Activated CD8-positive, alpha-beta memory T cell treated with anti-CD3 and anti-CD28 coated beads for 48 hours (primary cell): ENCODE measurements around the gene PRXL2A.
"Not testable (repeated sequence)": the region's sequence is repeated elsewhere in the genome, so short reads cannot be mapped to it uniquely, and the experiment has no call there.

Experiments used
- DNase-seq, 3 experiments: peaks; one replicate each; pipeline ENCODE4 v3.0.0-alpha.2; 2020; ENCODE audit warnings: low read depth in 2 of 3, low spot score in 2 of 3

Gene PRXL2A

GRCh38 chr10:80473692-80474596 lies 65.6 kb downstream of the PRXL2A start:
- DNase-seq, result no peak

DNA sequence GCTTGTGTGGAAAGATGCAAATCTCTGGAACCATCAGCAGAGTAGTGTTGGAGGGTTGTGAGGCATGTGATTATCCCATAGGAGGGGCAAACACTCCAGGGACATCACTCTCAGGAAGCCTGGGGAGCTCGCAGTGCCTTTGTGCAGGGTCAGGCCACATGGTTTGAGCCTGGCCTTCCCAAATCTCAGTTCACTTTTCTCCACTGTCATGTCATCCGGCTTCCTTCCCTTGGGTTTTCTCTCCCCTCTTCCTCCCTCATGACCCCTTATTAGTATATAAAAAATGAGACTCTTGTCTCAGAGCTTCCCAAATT lies 66.2 kb downstream of the PRXL2A start:
- DNase-seq, result no peak

DNA sequence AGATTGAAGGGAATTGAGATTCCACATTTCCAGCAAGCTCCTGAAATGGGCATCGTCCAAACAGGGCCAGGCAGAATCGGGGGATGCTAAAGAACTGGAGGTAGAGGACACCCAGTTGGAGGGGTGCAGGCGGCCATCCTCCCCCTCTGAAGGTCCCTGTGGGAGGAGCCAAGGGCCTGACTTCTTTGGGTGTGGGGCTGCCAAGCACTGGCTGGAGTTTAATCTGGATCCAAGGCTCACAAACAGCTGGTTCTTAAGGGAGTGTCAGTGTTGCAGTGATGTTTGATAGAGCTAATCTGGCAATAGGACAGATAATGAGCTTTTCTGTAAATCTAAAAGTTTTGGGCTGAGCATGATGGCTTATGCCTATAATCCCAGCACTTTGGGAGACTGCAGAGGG lies 66.6 kb downstream of the PRXL2A start:
- no peak for DNase-seq

DNA sequence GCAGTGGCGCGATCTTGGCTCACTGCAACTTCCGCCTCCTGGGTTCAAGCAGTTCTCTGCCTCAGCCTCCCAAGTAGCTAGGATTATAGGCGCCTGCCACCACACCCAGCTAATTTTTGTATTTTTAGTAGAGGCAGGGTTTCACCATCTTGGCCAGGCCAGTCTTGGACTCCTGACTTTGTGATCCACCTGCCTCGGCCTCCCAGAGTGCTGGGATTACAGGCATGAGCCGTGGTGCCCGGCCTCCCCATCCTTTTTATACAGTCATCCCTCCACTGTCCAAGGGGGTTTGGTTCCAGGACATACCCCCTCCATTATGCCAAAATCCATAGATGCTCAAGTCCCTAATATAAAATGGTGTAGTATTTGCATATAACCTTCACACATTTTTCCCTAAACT lies 67.3 kb downstream of the PRXL2A start:
- not testable (repeated sequence) for DNase-seq

DNA sequence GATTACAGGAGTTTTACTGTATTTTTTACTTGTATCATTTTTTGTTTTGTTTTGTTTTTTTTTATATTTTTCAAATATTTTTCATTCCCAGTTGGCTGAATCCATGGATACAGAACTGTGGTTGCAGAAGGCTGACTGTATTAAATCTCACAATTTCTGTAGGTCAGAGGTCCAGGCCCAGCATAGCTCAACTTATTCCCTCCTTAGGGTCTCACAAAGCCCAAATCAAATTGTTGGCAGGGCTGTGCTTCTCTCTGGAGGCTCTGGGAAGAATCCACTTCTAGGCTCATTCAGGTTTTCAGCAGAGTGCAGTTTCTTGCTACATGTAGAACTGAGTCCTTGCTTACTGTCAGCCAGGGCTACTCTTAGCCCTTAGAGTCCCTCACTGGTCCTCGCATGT lies 68.3 kb downstream of the PRXL2A start:
- DNase-seq, result no peak

GRCh38 chr10:80477813-80478212 lies 69.5 kb downstream of the PRXL2A start:
- DNase-seq, result no peak

DNA sequence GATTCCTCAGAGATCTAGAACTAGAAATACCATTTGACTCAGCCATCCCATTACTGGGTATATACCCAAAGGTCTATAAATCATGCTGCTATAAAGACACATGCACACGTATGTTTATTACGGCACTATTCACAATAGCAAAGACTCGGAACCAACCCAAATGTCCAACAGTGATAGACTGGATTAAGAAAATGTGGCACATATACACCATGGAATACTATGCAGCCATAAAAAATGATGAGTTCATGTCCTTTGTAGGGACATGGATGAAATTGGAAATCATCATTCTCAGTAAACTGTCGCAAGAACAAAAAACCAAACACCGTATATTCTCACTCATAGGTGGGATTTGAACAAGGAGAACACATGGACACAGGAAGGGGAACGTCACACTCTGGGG lies 72.0 kb downstream of the PRXL2A start:
- not testable (repeated sequence) for DNase-seq

GRCh38 chr10:80480852-80481251 lies 72.5 kb downstream of the PRXL2A start:
- DNase-seq, result no peak

GRCh38 chr10:80484243-80484642 lies 75.9 kb downstream of the PRXL2A start:
- no peak for DNase-seq

GRCh38 chr10:80484676-80485075 lies 76.3 kb downstream of the PRXL2A start:
- DNase-seq, result no peak

DNA sequence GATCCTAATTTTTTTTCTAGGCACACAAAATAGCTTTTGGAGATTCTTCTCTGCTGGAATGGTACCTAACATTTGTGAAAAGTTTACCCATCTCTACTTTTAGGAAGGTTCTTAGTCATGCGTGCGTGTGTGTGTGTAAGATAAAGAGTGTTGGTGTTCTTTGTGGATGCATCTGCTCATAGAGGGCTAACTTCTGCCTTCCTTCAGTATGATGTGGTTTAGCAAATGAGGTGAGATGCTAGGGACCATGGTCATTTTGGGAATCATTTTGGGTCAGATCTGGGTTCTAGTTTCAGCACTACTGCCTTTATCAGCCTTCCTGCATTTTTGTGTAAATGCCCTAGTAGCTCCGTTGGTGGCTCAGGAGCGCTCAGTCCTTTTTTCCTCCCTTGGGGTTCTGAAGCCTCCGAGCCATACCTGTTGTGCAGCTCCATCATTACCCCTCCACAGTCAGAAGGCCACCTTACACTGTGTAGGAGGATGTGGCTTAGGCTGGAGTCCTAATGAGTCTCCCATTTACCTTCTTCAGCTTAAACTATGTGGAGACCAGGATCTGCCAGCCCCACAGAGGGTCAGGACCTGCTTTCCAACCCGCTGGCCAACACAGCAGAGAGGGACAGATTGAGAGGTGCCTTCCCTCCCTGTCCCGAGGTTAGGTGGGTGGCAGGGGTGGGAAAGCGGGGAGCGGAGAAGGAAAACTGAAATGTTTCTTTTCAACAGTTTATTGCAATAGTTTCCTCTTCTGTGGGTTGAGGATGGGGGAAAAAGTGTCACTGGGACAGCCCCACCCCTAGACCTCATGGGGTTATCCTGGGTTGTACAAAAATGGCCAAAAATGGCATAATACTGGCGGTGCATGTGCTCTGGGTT lies 77.0 kb downstream of the PRXL2A start:
- DNase-seq, result no peak

DNA sequence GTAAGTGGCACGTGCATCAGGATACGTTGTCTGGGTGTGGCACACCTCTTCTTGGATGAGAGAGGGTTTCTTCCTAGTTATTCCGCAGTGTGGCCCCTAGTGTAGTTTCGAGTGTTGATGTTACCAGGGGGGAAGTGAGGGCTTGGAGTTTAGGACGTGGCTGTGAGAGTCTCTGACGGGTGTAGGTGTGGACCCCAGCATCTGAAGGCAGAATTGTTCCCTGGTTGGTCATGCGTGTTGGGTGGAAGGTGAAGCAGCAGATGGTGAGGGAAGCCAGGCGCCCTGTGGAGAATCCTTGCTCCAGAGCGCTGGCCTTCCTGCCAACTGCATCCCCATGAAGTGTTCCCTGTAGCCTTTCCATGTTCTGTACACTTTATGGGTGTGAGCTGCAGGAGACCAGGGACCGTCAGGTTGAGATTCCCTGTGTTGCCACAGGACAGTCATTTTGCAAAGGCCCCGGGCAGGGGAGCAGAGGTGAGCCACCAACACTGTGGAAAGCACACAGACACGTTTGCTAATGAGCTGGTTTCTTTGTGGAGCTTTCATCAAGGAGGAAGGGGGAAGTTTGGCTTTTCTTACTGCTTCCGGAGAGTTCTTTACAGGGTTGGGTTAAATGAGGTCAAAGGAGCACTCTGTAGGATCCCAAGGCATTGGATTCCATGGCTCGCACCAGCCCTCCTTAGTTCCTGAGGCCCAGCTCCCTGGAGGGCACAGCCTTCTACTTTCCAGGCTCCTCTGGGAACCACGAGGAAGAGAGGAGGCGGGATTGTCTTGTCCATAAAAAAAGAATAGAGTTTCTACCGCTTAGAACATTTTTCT lies 77.8 kb downstream of the PRXL2A start:
- no peak for DNase-seq
